H1 (cell line): ENCODE data around the gene RUFY1. TPM values are rescaled to one million over a fixed set of nuclear protein-coding genes. Genes with fewer than 3 reads are reported as not detected.
"Not testable (repeated sequence)": the region's sequence is repeated elsewhere in the genome, so short reads cannot be mapped to it uniquely, and the experiment has no call there.

Source experiments
- CTCF ChIA-PET: fragments of 300-600 bp; sonication (Branson Sonifier 250); formaldehyde crosslinking; loops from one replicate; lab custom pipeline; 2021; ENCODE audit not compliant: partially characterized antibody; lab: Charles Lee
- POLR2A ChIA-PET: fragments of 300-600 bp; sonication (Branson Sonifier 250); formaldehyde crosslinking; loops from one replicate; lab custom pipeline; 2021; ENCODE audit warnings: inconsistent platforms; ENCODE audit not compliant: partially characterized antibody; lab: Charles Lee
- DNase-seq, 2 experiments: peaks; one replicate each; pipeline versions ENCODE4 v3.0.0 to v3.0.0-alpha.2; 2010 to 2022; ENCODE audit warnings: low spot score in 2 of 2, low read depth in 1 of 2, mixed read lengths in 1 of 2
- FAIRE-seq: peaks from 2 replicates; lab custom pipeline; 2011; peaks lifted over from hg19 to GRCh38; lab: Jason Lieb, UNC
- H2AFZ ChIP-seq: 2 replicates; pipeline ENCODE4 v1.8.1; 2012; ENCODE audit warnings: low read length, inconsistent platforms
- H2AK5ac ChIP-seq: 2 replicates; pipeline ENCODE4 v1.6.1; 2013; ENCODE audit warnings: low read depth, low read length
- H2BK120ac ChIP-seq: replicated peaks from 2 replicates; pipeline ENCODE3; 2013; ENCODE audit warnings: low read depth, low read length, inconsistent platforms
- H2BK12ac ChIP-seq: 2 replicates; pipeline ENCODE4 v1.6.1; 2013; ENCODE audit warnings: low read depth, low read length
- H2BK15ac ChIP-seq: 2 replicates; pipeline ENCODE4 v1.6.1; 2013; ENCODE audit warnings: low read length
- H2BK20ac ChIP-seq: 2 replicates; pipeline ENCODE4 v1.6.1; 2013; ENCODE audit warnings: low read length
- H2BK5ac ChIP-seq: 2 replicates; pipeline ENCODE4 v1.6.1; 2013; ENCODE audit warnings: low read depth, low read length
- H3K14ac ChIP-seq: 2 replicates; pipeline ENCODE4 v1.6.1; 2013; ENCODE audit warnings: inconsistent platforms; ENCODE audit not compliant: insufficient read length
- H3K18ac ChIP-seq: 2 replicates; pipeline ENCODE4 v1.6.1; 2013; ENCODE audit warnings: low read length; ENCODE audit errors: extremely low read depth
- H3K23ac ChIP-seq: 2 replicates; pipeline ENCODE4 v1.6.1; 2013; ENCODE audit warnings: inconsistent platforms; ENCODE audit not compliant: insufficient read length
- H3K23me2 ChIP-seq: 2 replicates; pipeline ENCODE4 v1.6.1; 2013; ENCODE audit warnings: low read depth, low read length
- H3K27ac ChIP-seq: 2 replicates; pipeline ENCODE4 v1.6.1; 2011; ENCODE audit warnings: low read depth, low read length, inconsistent platforms
- H3K27me3 ChIP-seq, 4 experiments: replicated peaks in 1 of 4; 1 replicate in 1 of 4; 2 replicates in 3 of 4; pipeline versions ENCODE4 v1.6.1 to v1.8.1; 2011 to 2013; ENCODE audit warnings: low read length in 3 of 4, mild to moderate bottlenecking in 3 of 4, inconsistent platforms in 2 of 4, mixed read lengths in 2 of 4, moderate library complexity in 1 of 4; ENCODE audit not compliant: control insufficient read depth in 3 of 4, insufficient read depth in 3 of 4; ENCODE audit errors: extremely low read depth in 1 of 4
- H3K36me3 ChIP-seq, 4 experiments: 2 replicates each; pipeline versions ENCODE4 v1.6.1 to v1.8.1; 2011 to 2013; ENCODE audit warnings: mild to moderate bottlenecking in 4 of 4, low read length in 3 of 4, moderate library complexity in 2 of 4, control low read depth in 1 of 4, inconsistent platforms in 1 of 4; ENCODE audit not compliant: insufficient read depth in 4 of 4, control insufficient read depth in 2 of 4
- H3K4ac ChIP-seq: replicated peaks from 2 replicates; pipeline ENCODE3; 2013; ENCODE audit warnings: low read length, low read depth, mixed read lengths, inconsistent platforms; ENCODE audit not compliant: insufficient read length
- H3K4me1 ChIP-seq, 4 experiments: replicated peaks in 1 of 4; 1 replicate in 1 of 4; 2 replicates in 3 of 4; pipeline versions ENCODE4 v1.6.1 to v1.8.1; 2011 to 2013; ENCODE audit warnings: low read length in 3 of 4, inconsistent platforms in 2 of 4, mixed read lengths in 1 of 4; ENCODE audit not compliant: insufficient read depth in 4 of 4, control insufficient read depth in 3 of 4
- H3K4me2 ChIP-seq, 2 experiments: 2 replicates each; pipeline versions ENCODE4 v1.6.1 to v1.8.1; 2011 to 2013; ENCODE audit warnings: low read depth in 2 of 2, low read length in 2 of 2, control low read depth in 1 of 2, inconsistent platforms in 1 of 2, mild to moderate bottlenecking in 1 of 2; ENCODE audit not compliant: insufficient read depth in 1 of 2
- H3K4me3 ChIP-seq, 4 experiments: fragments of 200-600, 300-600 bp in 1 of 4; sonication (generic), shearing (Covaris generic), sonication (Bioruptor Twin) in 1 of 4; 2 replicates each; pipeline versions ENCODE4 v1.5.1 to v1.8.1; 2011 to 2016; ENCODE audit warnings: low read length in 4 of 4, low read depth in 3 of 4, control low read depth in 2 of 4, inconsistent platforms in 2 of 4, mild to moderate bottlenecking in 2 of 4, mixed read lengths in 1 of 4, moderate library complexity in 1 of 4; ENCODE audit not compliant: insufficient read depth in 2 of 4; ENCODE audit errors: extremely low read depth in 1 of 4
- H3K56ac ChIP-seq: replicated peaks from 2 replicates; pipeline ENCODE3; 2013; ENCODE audit warnings: low read depth, mild to moderate bottlenecking, mixed read lengths, low read length, inconsistent platforms; ENCODE audit not compliant: insufficient read length
- H3K79me1 ChIP-seq: 2 replicates; pipeline ENCODE4 v1.6.1; 2013; ENCODE audit warnings: low read depth, low read length, control low read depth
- H3K79me2 ChIP-seq, 2 experiments: 2 replicates each; pipeline versions ENCODE4 v1.6.1 to v1.8.1; 2012 to 2013; ENCODE audit warnings: low read length in 2 of 2, mild to moderate bottlenecking in 2 of 2, inconsistent platforms in 1 of 2; ENCODE audit not compliant: insufficient read depth in 2 of 2, control insufficient read depth in 1 of 2
- H3K9ac ChIP-seq, 4 experiments: replicated peaks in 1 of 4; 1 replicate in 1 of 4; 2 replicates in 3 of 4; pipeline versions ENCODE4 v1.6.1 to v1.8.1; 2011 to 2013; ENCODE audit warnings: low read depth in 3 of 4, low read length in 3 of 4, control low read depth in 2 of 4, mild to moderate bottlenecking in 2 of 4, moderate library complexity in 2 of 4, inconsistent platforms in 1 of 4; ENCODE audit errors: extremely low read depth in 1 of 4
- H3K9me3 ChIP-seq, 2 experiments: 2 replicates each; pipeline versions ENCODE4 v1.6.1 to v1.8.1; 2012 to 2013; ENCODE audit warnings: mild to moderate bottlenecking in 2 of 2, moderate library complexity in 2 of 2, control low read depth in 1 of 2, inconsistent platforms in 1 of 2, low read depth in 1 of 2, low read length in 1 of 2, mixed read lengths in 1 of 2; ENCODE audit not compliant: insufficient read depth in 2 of 2
- H4K20me1 ChIP-seq, 2 experiments: replicated peaks in 1 of 2; 2 replicates each; pipeline versions ENCODE3 to v1.8.1; 2011 to 2013; ENCODE audit warnings: inconsistent platforms in 2 of 2, low read length in 2 of 2, mild to moderate bottlenecking in 1 of 2; ENCODE audit not compliant: insufficient read depth in 2 of 2, control insufficient read depth in 1 of 2
- H4K5ac ChIP-seq: 2 replicates; pipeline ENCODE4 v1.6.1; 2013; ENCODE audit warnings: low read length, low read depth, mixed read lengths, inconsistent platforms; ENCODE audit not compliant: insufficient read length
- H4K8ac ChIP-seq: 2 replicates; pipeline ENCODE4 v1.8.0; 2013; ENCODE audit warnings: mild to moderate bottlenecking, moderate library complexity, low read length, inconsistent platforms; ENCODE audit not compliant: insufficient read depth; ENCODE audit errors: extremely low read depth
- H4K91ac ChIP-seq: replicated peaks from 2 replicates; pipeline ENCODE3; 2013; ENCODE audit warnings: low read length, mixed read lengths, inconsistent platforms; ENCODE audit not compliant: insufficient read length
- WGBS, 2 experiments: shearing (Covaris generic) in 1 of 2; methylation state at CpG; one replicate each; pipeline versions ENCODE4 v1.1.6 to v1.1.7; 2013 to 2015; ENCODE audit warnings: low lambda C conversion rate in 2 of 2, mixed read lengths in 2 of 2, inconsistent platforms in 1 of 2, low coverage in 1 of 2, missing lambda C conversion rate in 1 of 2; ENCODE audit not compliant: insufficient replicate concordance in 2 of 2, insufficient coverage in 1 of 2, insufficient read length in 1 of 2; ENCODE audit errors: extremely low coverage in 1 of 2, missing lambda C conversion rate in 1 of 2; 5-methylcytosine and 5-hydroxymethylcytosine counted together
- polyA plus RNA-seq, 7 experiments: library from polyadenylated mRNA; depleted of rRNA in 3 of 7; stranded (reverse) in 5 of 7; unstranded in 2 of 7; fragments of >200 nt in 5 of 7; fragments of 200-250 nt in 2 of 7; gene quantifications; 1 replicate in 5 of 7; 2 replicates in 1 of 7; 4 replicates in 1 of 7; pipeline versions ENCODE4 v1.2.1 to v1.2.3, GENCODE V29; 2011 to 2013; ENCODE audit warnings: missing spikeins in 2 of 7, mixed read lengths in 2 of 7
- total RNA-seq: library from RNA; stranded (reverse); fragmentation: NEBNext Ultra II Directional; extraction: Animal tissue kit (Norgen Biotek cat#: 25700); gene quantifications from 2 replicates; pipeline ENCODE4 v1.2.1, GENCODE V29; 2021

RUFY1 gene
- total and polyA plus RNA-seq, 2 of the 8 experiments (the other 6 are each of a cell fraction or from before 2014, with no cell fraction given) = 22.4 to 29.5 TPM

DNA sequence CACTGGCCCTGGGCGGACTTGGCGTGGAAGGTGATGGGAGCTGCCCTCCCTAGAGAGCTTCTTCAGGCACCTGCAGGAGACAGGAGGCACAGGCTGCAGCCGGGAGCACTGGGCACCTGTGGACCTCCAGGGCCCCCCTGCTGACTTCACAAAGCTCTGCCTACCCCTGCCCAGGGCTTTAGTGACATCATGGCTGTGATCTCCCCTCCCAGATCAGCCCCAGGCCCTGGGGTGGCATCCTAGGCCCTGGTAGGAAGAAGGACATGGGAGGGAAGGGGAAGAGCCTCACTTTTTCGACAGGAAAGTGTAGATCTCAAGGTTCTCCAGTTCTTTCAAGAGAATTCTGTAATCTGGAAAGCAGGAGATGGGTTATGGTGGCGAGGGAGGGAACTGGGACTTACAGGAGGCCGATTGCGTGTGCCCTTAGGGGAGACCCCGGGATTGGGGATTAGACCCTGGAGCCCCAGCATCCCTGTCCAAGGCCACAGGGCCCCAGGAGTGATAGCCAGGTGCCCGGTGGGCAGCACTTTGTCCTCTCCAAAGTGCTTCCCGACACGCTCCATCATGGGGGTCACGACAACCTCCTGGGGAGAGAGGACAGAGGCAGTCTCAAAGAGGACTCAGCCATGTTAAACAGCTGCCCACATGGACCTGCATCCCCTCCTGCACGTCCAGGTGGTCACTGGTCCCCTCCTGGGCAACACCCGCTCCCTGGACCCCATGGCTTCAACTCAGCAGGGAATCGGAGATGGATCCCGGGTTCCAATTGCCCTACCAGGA lies 93.0 kb downstream of the RUFY1 start:
- not testable (repeated sequence) for H3K79me1 ChIP-seq, H3K23ac ChIP-seq, H3K18ac ChIP-seq, H3K4ac ChIP-seq, H2BK15ac ChIP-seq, H3K79me2 ChIP-seq, H4K5ac ChIP-seq, H4K8ac ChIP-seq, H4K91ac ChIP-seq, H2AK5ac ChIP-seq, H3K9me3 ChIP-seq, H2AFZ ChIP-seq, H3K23me2 ChIP-seq, H4K20me1 ChIP-seq, H2BK5ac ChIP-seq, H2BK120ac ChIP-seq, FAIRE-seq, H3K4me2 ChIP-seq, DNase-seq, H3K4me3 ChIP-seq, H3K27ac ChIP-seq, H2BK12ac ChIP-seq, H3K14ac ChIP-seq, H3K27me3 ChIP-seq, H3K9ac ChIP-seq, H3K4me1 ChIP-seq, H3K36me3 ChIP-seq, H3K56ac ChIP-seq, H2BK20ac ChIP-seq
- 92% methylated on average over 13 of the region's 16 CpGs; no CpG with 5 or more reads in 1 of the 2 experiments for WGBS, 2 experiments
- POLR2A ChIA-PET = interaction anchor here (1.0 to 3.1 kb wide), 2 partner anchors 20 to 24 kb away, joined by 3 to 14 read pairs; partner anchors contain the start of gene HNRNPH1
- CTCF ChIA-PET = interaction anchor here (1.9 kb wide), 1 partner anchor 26 kb away, joined by 5 read pairs; no protein-coding TSS in a partner anchor
